Activated T-cell treated with anti-CD3 and anti-CD28 coated beads for 1 hour (primary cell): ENCODE data around the gene MTRF1L.
"Not testable (repeated sequence)": the region's sequence is repeated elsewhere in the genome, so short reads cannot be mapped to it uniquely, and the experiment has no call there.

Source experiments
- DNase-seq: peaks from one replicate; pipeline ENCODE4 v3.0.0-alpha.2; 2020; ENCODE audit warnings: low read depth

MTRF1L gene

DNA sequence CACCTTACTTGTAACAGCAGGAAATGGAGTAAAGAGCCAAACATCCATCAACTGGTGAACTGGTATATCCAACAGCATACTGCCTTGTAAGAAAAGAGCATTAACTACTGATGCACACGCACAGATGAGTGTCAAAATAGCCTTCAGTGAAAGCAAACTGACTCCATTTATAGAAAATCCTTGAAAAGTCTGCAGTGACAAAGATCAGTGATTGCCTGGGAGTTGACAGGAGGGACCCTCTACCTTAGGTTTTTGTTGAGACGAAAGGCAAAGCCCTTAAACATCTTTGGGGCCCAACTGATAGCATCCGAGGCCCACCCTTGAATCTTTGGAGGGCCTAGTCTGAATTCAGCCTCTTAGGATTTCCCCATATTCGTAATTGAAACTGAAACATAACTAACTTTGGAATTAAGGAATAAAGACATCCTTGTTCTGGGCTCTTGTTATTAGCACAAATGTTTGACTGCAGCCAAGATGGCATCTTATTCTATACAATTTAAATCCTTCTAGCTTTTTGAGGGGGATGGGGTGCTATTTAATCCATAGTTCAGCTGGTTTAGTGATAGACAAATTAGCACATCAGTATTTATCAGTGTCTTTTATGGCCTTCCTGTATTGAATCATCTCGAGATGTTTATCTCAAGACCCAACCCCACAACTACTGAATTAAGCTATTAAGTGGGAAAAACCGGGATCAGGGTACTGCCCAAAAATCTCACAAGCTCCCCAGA, 32.7 kb downstream of the MTRF1L start:
- DNase-seq = no peak

DNA sequence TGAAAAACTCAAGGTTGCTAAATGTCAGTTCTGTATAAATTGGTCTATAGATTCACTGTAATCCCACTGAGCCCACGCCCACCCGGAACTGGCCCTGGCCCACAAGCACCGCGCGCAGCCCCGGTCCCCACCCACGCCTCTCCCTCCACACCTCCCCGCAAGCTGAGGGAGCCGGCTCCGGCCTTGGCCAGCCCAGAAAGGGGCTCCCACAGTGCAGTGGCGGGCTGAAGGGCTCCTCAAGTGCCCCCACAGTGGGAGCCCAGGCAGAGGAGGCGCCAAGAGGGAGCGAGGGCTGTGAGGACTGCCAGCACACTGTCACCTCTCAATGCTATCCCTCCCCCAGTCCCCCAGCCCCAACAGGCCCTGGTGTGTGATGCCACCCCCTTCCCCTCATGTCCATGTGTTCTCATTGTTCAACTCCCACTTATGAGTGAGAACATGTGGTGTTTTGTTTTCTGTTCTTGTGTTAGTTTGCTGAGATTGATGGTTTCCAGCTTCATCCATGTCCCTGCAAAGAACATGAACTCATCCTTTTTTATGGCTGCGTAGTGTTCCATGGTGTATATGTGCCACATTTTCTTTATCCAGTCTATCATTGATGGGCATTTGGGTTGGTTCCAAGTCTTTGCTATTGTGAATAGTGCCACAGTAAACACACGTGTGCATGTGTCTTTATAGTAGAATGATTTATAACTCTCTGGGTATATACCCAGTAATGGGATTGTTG, 36.2 kb downstream of the MTRF1L start:
- not testable (repeated sequence) for DNase-seq

DNA sequence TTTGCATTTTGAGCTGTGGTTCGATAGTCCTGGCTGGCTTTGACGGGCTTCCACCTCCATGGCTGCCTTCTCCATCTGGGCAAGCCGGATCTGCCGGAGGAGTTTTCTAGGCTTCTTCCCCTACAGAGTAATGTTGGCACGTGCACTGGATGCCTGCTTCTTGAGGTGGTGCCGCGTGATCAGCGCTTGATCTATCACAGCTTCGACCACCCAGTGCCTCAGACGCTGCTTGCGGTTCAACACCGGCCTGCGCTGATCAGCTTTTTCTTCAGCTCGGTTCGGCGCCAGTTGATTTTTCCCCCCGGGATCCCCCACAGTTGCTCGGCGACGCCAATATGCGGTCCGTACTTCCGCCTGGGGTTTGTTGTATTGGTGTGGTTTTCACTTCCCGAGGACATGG, 43.2 kb downstream of the MTRF1L start:
- DNase-seq = no peak

DNA sequence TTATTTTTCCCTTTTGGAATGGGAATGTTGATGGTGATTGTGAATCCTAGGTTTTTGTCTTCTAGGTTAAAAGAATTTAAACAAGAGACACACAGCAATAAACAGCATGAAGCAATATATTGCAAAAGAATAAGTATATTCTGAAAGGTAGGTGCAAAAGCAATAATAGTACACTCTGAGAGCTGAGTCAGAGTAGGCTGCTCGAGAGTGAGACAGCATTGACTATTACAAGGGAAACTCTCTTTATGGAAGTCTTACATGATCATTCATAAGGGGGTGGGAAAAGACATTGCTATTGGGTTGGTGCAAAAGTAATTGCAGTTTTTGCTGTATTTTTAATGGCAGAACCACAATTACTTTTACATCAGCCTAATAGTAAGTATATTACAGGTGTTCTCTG, 44.7 kb downstream of the MTRF1L start:
- no peak for DNase-seq

DNA sequence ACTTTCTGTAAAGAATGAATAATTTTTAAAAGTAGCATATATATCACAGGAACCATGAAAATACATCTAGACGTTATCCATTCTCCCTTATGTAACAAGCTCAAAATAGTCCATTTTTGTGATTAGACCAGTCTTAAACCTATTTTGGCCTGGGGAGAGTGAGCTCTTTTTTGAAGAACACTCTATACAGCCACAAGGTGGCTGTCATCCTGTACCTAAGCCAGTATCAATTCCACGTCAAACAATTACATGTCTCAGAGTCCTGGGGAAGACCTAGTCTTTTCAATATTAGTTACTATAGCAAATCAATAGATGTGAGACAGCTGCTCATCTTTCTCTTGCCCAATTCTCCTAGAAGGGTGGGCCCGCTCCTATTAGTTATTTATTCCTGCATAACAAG, 48.1 kb downstream of the MTRF1L start:
- no peak for DNase-seq

DNA sequence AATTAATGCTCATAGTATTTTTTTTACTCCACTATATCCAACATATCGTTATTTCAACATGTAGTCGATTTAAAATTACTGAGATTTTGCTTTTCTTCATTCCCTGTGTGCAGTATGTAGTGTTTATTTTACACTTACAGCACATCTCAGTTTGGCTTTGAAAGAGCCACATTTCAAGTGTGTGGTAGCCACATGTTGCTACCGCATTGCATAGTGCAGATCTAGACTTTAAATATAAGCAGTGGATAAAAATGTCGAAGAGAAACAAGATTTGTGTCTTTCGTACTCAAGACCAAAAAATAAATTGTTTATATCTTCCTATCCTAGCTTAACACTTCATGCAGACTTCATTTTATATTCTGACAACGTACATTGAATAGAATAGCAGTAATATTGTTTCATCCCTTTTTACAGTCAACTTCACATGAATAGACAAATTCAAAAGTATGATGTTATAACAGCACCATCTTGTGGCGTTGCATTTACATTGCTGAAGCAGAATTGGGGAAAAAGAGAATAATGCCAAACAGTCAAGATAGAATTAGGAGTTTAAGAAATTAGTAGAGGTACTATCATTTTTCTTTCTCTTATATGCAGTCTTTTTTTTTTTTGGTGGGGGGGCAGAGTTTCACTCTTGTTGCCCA, 49.5 kb downstream of the MTRF1L start:
- no peak for DNase-seq

DNA sequence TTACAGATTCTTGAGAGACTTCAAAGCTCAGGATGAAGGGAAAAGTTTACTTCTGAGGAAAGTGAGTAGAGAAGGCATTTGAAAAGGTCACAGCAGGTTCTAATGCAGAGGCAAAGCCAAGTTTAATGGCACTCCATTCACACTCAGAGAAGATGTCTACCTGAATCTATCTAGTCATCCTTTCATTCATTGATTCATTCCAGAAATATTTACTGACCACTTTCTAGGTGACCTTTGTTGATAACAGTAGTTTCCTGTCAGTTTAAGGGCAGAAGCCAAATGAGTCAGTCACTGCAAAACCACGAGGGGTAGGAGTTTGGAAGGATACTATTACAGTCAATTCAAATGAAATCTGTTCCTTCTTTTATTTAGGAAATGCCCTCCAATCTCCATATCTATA, 50.5 kb downstream of the MTRF1L start:
- DNase-seq = no peak

DNA sequence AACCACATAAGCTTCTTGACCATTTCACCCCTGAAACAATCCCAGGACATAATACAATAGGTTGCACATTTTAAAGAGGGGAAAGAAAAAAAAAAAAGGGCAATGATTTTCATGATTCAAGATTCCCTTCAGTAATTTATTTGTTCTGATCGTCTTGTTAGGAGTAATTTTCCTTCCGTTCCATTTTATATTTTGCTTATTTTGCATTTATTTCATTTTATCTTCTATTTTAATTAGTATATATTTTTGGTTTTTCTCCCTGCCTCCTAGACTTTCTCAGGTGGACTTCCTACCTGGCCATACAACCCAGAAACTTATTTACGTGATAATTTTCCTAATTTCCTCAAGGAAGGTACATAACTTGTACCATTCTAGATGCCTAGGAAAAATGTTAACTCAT, 52.3 kb downstream of the MTRF1L start:
- no peak for DNase-seq

DNA sequence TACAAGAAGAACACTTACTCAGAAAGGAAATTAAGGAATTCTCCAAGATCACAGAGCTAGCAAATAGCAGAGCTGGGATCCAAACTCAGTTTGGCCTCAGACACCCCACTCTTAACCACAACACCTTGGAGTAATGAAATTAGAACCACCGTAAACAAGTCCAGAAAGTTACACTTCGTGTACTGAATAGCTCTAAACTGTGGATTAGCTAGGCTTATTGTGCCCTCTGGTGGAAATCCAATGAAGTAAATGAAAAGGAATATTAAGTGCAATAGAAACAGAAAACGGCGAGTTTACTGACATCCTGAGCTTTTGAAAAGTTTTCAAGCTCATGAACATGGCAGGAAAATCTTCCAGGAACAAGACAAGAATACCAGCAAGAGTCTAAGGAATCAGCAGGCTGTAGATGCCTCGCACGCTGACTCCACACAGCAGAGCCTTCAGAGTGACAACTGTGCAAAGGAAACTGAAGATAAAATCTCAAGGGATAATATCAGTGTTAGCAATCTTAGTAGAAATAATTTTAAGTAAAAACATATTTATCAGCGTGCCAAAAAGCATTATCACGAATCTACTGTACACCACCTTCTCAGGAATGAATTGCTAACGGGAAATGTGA, 54.2 kb downstream of the MTRF1L start:
- no peak for DNase-seq

DNA sequence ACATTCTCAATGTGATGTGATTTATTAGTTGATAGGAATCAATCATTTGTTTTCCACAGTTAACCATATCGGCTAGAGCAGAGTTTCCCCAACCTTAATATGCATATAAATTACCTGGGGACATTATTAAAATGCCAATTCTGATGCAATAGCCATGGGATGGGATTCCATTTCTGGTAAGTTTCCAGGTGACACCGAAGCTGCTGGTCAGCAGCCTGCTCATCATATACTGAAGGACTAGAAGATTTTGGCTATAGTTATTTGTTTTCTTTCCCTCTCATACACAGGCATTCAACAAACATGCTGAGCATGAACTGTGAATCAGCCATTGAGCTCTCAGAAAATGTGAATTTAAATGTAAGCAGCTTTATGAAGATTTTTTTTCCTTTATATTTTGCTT, 55.5 kb downstream of the MTRF1L start:
- DNase-seq = no peak

DNA sequence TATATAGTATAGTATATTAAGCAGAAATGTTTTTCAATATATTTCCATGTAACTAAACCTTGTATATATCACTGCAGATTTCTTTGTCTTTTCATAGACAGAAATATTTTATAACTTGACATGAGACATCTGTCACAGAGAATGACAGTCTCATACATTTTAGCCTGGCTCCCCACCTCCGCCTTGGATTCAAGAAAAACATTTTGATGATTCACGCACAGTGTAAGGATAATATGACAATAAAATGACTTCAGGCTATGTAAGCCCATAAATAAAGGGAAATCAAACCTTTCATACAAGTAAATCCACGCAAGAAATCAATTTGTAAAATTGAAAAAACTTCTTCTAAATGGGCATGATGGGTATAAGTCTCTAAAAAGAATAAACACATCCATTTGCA, 56.0 kb downstream of the MTRF1L start:
- DNase-seq = no peak

DNA sequence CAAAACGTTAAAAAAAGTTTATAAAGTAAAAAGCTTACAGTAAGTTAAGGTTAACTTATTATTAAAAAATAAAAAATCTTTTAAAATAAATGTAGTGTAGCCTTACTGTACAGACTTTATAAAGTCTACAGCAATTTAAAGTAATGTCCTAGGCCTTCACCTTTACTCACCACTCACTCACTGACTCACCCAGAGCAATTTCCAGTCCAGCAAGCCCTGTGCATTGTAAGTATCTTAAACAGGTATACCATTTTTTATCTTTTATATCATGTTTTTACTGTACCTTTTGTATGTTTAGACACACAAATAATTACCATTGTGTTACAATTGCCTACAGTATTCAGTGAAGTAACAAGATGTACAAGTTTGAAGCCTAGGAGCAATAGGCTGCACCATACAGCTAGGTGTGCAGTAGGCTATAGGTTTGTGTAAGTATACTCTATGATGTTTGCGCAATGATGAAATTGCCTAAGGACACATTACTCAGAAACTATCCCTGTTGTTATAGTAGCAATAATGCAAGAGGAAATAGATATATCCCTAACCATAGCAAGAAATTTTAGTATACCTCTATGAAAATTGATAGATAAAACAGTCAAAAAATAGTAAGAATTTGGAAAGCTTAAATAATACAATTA, 59.1 kb downstream of the MTRF1L start:
- no peak for DNase-seq

DNA sequence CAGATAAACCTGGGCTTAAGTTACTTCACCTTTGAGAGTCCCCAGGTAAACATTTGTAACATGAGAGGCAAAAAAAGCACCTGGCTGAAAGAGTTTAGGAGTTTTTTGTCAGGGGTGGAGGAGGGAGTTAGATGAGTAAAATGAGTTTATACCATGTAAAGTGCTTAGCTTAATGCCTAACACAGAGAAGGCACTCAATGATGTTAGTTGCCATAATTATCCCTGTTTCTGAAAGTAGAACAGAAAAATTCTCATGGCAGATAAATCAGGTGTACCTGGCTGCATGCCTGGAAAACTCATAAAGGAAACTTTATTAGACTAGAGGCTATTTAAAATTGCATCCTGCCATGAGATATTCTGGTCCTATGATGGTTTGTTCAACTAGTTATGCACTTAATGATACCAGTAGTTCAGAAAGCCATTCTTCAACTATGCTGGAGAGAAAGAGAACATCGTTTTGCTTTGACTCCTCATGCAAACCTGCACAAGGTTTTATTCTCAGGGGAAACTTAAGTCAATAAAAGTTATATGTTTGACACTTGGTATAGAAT, 60.1 kb downstream of the MTRF1L start:
- no peak for DNase-seq

DNA sequence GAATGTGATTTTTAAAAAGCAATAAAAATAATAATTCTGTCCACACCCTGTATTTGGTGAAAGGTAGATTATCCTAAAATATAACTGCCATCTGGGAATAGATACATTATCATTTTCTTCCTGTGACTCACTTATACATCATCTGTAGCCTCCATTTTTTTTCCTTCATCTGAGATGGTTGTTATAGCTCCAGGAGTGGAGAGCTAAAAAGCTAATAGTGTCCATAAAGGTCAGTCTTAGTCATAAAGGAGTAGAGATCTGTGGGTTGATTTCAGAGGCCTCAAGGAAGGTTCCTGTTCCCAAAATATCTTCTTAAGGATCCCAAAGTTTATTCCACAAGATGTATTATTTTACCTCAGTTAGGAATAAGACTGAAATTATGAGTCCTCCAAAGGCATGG, 60.8 kb downstream of the MTRF1L start:
- DNase-seq = no peak
